Measurements from ENCODE around the gene AZI2. TPM values are rescaled to one million over a fixed set of nuclear protein-coding genes. Genes with fewer than 3 reads are reported as not detected.
A peak's percentile ranks its signal among the peaks of the same experiment; 100 is the strongest.

The AZI2 gene, protein sequence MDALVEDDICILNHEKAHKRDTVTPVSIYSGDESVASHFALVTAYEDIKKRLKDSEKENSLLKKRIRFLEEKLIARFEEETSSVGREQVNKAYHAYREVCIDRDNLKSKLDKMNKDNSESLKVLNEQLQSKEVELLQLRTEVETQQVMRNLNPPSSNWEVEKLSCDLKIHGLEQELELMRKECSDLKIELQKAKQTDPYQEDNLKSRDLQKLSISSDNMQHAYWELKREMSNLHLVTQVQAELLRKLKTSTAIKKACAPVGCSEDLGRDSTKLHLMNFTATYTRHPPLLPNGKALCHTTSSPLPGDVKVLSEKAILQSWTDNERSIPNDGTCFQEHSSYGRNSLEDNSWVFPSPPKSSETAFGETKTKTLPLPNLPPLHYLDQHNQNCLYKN
- total RNA-seq (2014; rRNA removed; shearing (Covaris generic)): 51.7 and 61.2 TPM in 2 replicates

DNA sequence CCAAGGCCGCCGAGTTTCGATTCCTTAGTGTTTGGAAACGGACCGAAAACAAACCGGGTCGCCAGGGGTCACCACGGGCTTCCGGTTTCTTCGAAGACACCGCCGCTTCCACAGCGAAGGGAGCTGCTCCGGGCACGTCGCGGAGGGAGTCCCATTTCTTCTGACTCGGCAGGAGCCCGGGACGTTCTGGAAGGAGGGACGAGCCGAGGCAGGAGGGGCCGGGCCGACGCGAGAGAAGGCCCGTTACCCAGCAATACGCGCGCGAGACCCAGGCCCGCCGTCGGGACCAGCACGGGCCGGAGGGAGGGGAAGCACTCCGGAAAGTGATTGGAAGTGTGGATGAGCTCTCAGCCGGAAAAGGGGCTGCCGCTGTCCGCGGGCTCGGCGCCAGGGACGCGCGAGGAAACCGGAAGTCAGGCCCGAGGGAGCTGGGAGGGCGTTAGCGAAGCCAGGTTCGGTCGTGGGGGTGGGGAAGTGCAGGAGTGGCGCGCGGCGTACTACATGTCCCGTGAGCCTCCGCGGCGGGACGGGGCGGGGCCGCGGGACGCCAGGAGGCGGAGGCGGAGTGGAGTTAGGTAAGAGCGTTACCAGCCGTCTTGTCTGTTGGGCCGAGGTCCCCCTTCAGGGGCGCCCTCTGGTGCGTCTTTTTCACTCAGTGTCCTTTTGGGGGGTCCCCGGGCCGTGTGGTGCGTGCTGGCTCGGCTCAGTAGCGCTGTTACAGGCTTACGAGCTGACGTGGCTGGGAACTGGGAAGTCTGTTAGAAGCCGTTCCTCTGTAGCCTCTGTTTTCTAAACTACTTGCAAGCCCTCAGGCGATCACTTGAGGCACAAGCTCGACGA lies at the start of gene AZI2, which contains the start of gene ZCWPW2:
Gene AZI2, minus strand, starts transcription at position 196 of the 840 bp plus-strand sequence. CDS start 8,207 bp downstream, outside the sequence.
Gene ZCWPW2, plus strand, starts transcription at position 93 of the 840 bp plus-strand sequence. CDS start 64,348 bp downstream, outside the sequence.
- peak; percentile 90 for DNase-seq (ENCODE audit: low spot score)

DNA sequence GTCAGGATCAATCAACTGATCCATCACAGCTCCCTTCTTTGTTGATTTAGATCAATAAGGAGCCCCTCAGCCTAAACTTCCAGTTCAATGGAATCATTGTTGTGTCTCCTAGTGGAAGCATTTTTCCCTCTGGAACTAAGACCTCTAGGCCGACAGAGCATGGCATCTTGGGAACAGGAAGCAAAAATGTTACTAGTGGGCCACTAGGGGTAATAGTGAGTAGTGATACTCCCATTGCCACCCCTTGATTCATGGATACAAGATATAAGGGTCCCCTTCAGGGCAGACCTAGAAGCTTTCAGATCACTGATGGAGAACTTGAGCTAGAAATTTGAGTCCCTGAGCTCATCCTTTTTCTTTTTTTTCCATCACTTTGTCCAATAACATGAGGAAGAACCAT lies 40.4 kb upstream of the AZI2 start:
- DNase-seq (ENCODE audit: low spot score): no peak

DNA sequence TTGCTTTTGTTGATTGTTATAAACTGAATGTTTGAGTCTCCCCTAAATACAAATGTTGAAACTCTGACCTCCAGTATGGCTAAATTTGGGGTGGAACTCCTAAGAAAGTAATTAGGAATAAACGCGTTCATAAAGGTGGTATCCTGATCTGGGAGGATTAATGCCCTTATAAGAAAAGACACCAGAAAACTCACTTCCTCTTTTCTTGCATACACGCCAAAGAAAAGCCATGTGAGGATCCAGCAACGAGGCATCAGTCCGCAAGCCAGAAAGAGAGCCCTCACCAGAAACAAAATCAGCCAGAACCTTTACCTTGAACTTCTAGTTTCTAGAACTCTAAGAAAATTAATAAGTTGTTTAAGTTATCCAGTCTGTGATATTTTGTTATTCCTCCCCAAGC lies 37.4 kb upstream of the AZI2 start:
- no peak for DNase-seq (ENCODE audit: low spot score)

DNA sequence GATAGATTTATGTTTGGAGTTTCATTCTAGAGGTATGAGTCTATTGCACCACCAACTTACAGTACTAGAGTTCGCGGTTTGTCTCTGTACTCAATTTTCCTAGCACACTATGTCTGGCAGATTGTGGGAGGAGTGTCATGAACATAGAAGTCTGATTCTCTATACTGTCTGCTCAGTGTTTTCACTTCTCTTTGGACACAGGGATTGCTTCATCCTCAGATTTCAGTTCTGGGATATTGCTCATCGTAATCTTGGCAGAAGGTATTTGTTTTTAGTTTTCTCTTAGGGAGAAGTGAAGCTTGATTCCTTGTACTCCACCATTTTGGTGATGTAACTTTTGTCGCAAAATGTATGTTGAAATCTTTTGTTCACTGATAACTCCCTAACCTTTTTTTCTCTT lies 27.8 kb upstream of the AZI2 start:
- no peak for DNase-seq (ENCODE audit: low spot score)

DNA sequence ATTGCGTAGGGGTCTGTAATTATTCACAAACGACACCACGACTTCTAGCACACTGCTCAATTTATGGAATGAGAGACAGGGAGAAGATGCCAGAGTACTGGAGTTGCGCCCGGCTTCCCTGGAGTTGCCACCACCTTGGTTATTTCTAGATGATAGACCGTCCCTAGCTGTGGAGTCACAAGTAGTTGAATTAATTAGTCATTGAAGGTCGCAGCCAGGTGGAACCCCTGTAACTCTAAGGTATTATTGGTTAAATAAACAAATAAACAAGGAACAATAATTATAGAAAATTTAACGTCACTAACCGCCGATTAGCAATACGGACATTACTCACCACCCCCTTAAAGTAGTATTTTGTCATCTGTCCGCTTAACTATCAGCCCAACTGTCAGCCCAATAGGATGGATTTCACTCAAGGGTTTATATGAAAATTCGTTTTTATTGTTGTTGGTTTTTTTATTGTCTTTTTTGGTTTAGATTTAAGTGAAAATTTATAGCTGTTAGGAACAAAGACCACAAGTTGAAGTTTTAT lies 911 bp upstream of the AZI2 start:
- DNase-seq (ENCODE audit: low spot score): peak; percentile 72

DNA sequence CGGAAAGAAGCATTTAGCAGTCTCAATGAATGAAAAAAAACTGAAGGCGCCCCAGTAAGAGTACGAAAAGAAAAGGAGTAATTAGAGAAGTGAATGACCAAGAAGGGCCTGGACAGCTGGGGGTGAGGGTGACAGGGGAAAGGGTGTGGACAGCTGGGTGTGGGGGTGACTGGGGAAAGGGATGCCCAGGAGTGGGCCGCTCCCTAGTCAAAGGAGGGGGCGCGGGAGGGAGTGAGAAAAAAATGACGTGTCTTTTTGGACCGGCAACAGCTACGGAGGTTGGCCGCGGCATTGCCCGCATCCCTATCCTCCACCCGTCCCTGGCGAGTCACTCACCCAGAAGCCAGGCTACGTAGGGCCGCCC lies 377 bp downstream of the AZI2 start:
- DNase-seq (ENCODE audit: low spot score): no peak

DNA sequence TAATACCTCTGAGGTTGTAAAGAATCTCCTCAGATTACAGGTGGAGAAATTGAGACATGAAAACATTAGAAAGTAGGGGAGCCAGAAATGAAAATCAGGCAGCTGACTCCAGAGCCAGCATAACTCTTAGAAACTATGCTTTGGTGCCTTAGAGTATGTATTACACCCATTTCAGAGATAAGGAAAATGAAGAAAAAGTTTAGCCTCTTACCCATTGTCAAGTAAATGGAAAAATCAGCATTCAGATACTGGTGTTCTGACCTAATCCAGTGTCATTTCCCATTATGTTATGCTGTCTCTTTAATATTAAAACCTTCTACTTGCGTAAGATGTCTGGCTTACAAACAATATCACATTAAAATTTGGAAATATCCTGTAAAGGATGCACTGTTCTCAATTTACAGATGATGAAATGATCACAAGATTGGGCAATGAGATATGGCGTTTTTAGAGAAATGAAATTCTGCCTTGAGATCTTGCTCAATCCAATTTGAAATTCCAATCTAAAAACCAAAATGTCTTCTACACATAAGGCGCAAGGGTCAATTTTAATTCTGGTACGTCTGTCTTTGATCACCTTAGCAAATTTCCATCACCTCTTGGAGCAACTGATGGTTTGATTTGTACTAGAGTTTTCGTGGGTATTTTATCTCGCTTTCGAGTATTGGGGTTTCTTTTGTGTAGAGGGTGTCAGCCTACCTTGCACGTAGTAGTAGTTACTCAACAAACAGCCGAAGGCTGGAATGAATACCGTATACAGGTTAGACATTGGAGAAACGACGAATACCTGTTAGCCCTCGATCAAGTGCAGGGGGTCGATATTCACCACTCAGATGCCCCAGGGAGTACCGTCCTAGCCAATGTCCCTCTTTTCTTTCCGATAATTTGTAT lies 1.0 kb downstream of the AZI2 start:
- peak; percentile 15 for DNase-seq (ENCODE audit: low spot score)

DNA sequence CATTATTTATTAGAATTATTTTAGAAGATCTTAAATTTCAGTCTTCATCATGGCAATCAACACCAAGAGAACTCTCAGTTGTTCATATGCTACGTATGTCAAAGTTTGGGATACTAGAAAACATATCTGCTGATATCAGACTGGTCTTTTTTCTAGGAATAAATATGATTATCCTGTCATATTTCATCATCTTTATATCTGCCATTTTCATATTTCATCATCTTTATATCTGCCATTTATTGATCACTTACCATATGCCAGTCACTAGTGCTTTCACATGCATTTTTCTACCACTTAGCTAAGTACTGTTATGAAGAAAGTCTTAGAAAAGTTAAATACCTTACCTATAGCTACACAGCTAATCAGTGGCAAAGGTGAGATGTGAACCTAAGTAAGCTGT lies 2.9 kb downstream of the AZI2 start:
- no peak for DNase-seq (ENCODE audit: low spot score)

DNA sequence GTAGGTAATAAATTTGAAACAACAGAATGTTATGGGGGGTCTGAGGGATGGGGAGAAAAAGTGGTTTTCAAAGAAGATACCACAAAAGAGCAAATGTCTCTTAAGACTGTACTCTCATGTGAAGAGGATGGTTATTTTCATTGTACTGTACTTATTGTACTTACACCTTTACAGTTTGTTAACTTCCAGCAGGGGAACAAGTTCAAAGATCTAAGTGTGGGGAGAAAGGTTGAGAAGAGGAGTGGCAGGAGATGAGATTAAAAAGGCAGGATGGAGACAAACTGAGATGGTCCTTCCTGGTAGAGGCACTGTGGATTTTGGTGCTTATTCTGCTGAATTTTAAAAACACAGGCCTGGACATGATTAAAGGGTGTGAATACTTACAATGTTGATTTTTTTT lies 5.5 kb downstream of the AZI2 start:
- DNase-seq (ENCODE audit: low spot score): no peak

DNA sequence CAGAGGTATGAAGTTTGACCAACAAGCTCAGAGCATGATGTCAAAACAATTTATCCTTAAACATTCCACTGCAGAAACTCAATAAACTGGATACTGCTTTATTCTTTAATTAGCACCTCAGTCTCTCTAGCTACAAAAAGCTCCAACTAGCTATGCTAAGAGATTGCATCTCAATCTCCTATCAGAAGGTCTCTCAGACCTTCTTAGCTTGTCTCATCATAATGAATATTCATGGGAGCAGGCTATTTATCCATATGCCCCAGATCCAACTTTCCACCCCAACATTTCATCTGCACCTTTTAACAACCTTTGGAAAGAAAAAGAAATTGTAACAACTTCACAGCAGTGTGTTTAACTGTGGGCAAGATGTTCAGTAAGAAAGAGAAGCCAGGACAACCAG lies 11.4 kb downstream of the AZI2 start:
- DNase-seq (ENCODE audit: low spot score): no peak

DNA sequence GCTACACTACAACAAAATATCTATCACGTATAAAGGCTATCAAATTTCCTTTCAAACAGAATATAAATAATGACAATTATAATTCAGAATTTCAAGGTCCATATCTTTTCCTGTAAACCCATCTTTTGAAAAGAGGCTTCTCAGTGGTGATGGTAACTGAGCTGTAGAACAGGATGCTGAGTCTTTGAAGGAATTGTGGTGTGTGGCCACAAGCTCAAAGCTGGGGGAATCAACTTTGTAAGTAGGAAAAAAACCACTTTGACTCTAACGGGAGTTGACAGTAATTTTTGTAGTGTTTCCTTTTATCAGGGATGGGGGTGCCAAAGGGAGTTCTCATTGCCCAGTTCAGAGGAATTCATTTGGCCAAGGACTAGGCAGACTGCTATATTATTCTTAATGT lies 13.4 kb downstream of the AZI2 start:
- no peak for DNase-seq (ENCODE audit: low spot score)

DNA sequence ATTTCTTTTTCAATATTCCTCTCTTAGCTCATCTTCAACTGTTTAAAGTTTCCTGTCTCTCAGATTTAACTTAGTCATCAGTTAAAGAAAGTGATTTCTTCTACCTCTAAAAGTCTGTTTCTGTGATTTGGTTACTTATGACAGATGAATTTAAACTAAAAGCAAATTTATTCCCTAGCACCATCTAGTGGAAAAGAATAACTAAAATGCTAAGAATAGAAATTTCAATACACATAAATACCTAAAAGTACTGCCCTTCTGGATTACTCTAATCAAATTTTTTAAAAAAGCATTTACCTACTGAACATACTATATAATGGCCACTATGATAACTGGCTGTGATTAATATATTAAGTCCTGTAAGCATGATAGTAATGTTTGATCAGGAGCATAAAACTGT lies 14.1 kb downstream of the AZI2 start:
- DNase-seq (ENCODE audit: low spot score): no peak

DNA sequence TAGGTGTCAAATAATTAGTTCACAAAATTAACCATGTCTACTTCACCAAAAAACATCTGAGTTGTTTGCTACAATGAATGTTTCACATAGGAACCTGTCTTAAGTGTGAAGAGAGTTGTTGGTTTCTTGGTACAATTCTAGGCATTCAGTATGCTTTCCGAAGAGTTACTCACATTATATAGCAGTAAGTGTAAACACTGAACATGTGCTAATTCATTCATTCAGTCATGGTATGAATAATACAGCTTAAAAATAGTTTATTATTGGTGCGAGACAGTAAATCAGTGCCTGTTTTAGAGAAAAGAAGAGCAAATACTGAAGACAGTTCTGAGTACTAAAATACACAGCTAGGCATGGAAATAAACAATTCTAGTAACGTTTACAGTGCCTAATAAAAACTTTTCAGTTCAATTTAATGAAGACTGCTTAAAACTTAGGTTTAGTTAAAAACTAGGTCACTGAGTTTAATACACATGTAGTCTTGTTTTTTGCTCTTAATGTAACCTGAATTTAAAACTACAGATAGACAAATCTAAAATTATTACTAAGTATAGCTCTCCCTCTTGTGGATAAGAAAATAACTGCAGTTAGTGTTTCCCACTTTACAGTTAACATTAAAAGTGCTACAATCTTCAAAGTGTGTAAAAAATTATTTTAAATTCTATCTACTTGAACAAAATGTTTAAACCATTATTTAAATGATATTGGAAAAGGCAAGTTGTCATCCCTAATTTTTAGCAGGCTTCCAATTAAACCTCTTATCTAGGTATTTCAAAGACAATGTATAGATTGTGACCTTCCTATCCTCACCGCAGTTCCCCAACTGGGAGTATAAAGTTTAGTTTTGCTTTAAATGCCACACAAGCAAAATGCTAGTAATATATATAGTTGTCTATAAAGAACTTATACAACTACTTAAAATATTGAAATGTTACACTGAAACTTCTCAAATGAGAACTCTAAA lies 20.2 kb downstream of the AZI2 start:
- peak; percentile 36 for DNase-seq (ENCODE audit: low spot score)

DNA sequence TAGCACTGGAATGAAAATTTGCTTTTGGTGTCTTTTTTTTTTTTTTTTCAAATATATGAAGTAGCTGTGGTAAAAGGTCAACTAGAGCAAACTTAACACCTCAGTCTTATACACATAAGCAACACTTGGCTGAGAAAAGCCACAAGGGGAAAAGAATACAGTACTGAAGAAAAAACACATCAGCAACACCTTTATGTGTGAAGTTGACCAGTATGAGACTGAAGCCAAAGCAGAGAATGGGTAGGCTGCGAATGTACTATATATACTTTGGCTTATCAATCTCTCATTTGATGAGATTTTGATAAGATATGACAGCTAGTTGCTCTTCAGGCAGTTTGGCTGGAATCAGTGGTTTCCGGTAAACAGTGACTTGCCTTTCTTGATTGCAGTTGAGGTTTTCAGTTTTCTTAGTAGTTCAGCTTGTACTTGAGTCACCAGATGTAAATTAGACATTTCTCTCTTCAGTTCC lies 22.1 kb downstream of the AZI2 start:
- DNase-seq (ENCODE audit: low spot score): no peak

DNA sequence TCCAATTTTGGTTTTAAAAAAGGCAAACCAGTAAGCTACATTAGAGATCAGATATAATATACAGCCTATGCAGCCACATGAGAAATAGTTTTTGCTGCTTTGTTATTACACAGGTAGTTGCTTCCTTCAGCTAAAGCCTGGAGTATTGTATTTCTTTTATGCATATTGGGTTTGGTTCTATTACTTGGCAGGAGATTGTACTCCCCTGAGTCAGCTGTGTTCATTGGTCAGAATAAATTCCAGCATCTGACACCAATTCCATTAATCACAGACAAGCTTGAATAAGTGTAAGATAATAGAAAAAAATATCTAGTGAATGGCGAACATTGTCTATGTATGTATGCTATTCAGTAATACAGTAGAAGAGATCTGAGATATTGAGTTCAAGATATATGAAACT lies 26.2 kb downstream of the AZI2 start:
- no peak for DNase-seq (ENCODE audit: low spot score)

DNA sequence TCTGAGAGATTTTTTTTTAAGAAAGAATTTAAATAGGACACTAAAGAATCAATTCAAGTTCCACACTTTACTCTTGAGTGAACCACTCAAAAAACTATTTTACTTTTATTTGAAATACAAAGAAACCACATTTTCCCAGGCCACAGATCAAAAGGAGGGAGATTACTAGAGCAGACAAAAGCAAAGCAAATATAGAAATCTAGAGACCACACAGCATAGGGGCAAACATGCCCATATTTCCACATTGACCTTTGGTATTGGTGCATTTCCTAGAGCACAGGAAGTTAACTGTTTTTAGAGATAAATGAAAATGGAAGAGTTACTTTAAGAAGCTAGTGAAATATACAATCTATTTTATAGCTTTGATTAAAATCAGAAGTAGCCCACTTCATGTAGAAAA lies 27.6 kb downstream of the AZI2 start:
- DNase-seq (ENCODE audit: low spot score): no peak

DNA sequence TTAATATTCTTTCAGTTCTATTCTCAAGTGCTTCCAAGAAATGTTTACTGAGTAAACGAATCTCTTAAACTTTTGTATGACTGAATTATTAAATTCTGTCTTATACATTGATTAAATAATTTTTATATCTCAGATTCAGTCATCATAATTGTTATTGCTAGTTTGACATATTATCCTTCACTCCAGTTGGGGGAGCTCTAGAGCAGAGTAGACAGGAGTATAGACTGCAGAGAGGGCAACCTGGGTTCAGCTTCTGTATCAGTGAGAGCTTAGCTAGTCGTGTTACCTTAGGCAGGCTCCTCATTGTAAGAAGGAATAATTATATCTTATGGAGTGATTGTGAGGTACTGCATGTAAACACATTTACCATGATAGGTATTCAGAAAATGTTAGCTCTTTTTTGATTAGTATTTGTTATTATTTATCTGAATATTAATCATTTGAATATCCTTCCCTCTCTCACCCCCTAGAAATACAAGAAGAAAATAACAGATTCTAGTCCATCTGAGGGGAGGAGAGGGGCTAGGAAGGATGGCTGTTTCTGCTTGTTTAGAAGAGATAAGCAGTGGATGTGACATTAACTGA lies 31.1 kb downstream of the AZI2 start:
- DNase-seq (ENCODE audit: low spot score): peak; percentile 36

DNA sequence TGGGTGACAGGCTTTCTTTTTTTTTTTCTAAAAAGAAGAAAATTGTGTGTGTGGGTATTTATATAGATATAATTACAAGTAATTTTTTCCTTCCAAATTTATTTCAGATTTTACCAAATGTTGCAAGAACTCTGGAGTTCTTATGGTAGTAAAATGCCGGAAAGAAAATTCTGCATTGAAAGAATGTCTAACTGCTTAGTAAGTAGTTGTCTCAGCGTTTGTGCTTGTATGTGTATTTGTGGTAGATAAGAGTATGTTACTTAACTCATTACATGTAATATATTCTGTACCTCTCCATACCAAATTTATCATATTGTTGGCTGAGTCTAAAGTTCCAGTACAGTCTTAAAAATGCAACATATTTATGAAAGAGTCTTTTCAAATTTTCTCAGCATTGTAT lies 32.4 kb downstream of the AZI2 start:
- DNase-seq (ENCODE audit: low spot score): no peak

DNA sequence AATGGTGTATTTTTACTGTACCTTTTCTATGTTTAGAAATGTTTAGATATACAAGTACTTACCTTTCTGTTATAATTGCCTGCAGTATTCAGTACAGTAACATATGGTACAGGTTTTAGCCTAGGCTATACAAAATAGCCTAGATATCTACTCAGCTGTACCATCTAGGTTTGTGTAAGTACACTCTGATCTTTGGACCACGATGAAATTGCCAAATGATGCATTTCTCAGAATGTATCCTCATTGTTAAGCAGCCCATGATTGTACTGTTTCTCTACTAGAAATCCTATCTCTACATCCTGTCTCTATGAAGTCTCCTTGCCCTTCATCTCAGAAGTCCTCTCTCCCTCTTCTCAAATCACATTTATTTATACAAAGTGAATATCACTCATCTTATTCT lies 32.9 kb downstream of the AZI2 start:
- DNase-seq (ENCODE audit: low spot score): no peak

DNA sequence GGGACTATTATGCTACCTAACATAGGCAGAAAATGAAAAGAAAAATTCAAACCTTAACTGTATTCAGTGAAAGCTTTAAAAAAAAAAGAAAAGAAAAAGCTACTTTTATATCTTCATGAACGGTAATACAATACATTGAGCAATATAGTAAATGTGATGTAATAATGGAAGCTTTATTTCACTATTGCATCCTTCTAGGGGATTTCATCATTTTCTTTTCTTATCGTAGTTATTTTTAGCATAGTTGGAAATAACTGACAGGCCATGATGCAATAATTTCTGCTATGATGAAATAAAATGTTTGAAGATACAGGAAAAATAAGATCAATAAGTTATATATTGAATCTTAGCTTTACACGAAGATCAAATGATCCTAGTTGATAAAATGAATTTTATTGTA lies 40.4 kb downstream of the AZI2 start:
- no peak for DNase-seq (ENCODE audit: low spot score)

Measured in A172 (cell line).